ENCODE measurements around the gene SYT2. TPM values are rescaled to one million over a fixed set of nuclear protein-coding genes. Genes with fewer than 3 reads are reported as not detected.

SYT2 gene
- total RNA-seq, 1 experiment from 2014 or later, result not detected

GRCh38 chr1:202658251-202658759 is 51.9 kb downstream of the SYT2 start (continued):
- TF ChIP-seq ELF1 (IDR thresholded peaks at IDR 0.05; ENCODE audit: borderline replicate concordance, low read depth) (no peak), MAX (IDR thresholded peaks at IDR 0.05) (no peak), JUND (IDR thresholded peaks at IDR 0.05) (no peak)

GRCh38 chr1:202656951-202657646 is 53.2 kb downstream of the SYT2 start:
- H3K9me3 ChIP-seq (ENCODE audit: control insufficient read depth in 1 of 2, insufficient read depth in 1 of 2, low read depth in 1 of 2, low read length in 2 of 2), result no peaks in the 10 kb centered on the region
- TF ChIP-seq REST (IDR thresholded peaks at IDR 0.05; ENCODE audit: low read depth) (peak; percentile 76), CTCF (IDR thresholded peaks at IDR 0.05 in 2 of 3, conservative IDR thresholded peaks at IDR 0.05 in 1 of 3; ENCODE audit: borderline replicate concordance in 1 of 3, insufficient read depth in 1 of 3, low read depth in 2 of 3, low read length in 2 of 3) (peak in 2 of 3 experiments; percentile 15 to 38; a peak in 3 of 6 replicates), RAD21 (IDR thresholded peaks at IDR 0.05; ENCODE audit: low read depth) (no peak)
- no peaks in the 10 kb centered on the region for H3K9me2 ChIP-seq (ENCODE audit: insufficient read depth)
- H4K20me1 ChIP-seq (ENCODE audit: insufficient read depth), result no peaks in the 10 kb centered on the region
- H3K4me1 ChIP-seq (ENCODE audit: control insufficient read depth in 1 of 2, insufficient read depth in 2 of 2, low read length in 2 of 2), result no peaks in the 10 kb centered on the region
- H3K9ac ChIP-seq (ENCODE audit: low read length), result no peak overlapping the region
- H3K27ac ChIP-seq (ENCODE audit: low read depth, low read length), result no peak overlapping the region
- H3K79me2 ChIP-seq (ENCODE audit: insufficient read depth, low read length), result no peaks in the 10 kb centered on the region
- H3K4me3 ChIP-seq (replicated peaks in 1 of 2; ENCODE audit: low read depth in 1 of 2, low read length in 2 of 2), result no peak overlapping the region
- no TSS peak for BruUV-seq (replicated peaks)
- DNase-seq (ENCODE audit: low read depth, low spot score), result no peak
- CTCF ChIA-PET, result no interaction called here
- no peaks in the 10 kb centered on the region for H3K36me3 ChIP-seq (ENCODE audit: control insufficient read depth in 1 of 2, insufficient read depth in 2 of 2, low read length in 2 of 2)
- ATAC-seq, result peak; percentile 62
- POLR2A ChIA-PET, result no interaction called here
- peaks cover 54% of the 10 kb centered on the region for H3K27me3 ChIP-seq (ENCODE audit: insufficient read depth, low read length)
- intact Hi-C loops (cut with micrococcal nuclease), result no loop called here
- RAD21 ChIA-PET (ENCODE audit: low non-redundant PET in 1 of 2, low total read pairs in 2 of 2, uncharacterized antibody in 2 of 2, unreplicated experiment in 2 of 2), result no interaction called here
- H2AFZ ChIP-seq (ENCODE audit: low read depth, low read length, poor library complexity, severe bottlenecking), result no peak overlapping the region
- H3K4me2 ChIP-seq (ENCODE audit: low read length), result no peak overlapping the region
